ENCODE results near the gene TMEM121.

The TMEM121 gene

GRCh38 chr14:105527826-105528585 is 1.6 kb downstream of the TMEM121 start:
- H3K4me3 ChIP-seq (ENCODE audit: low read depth, low read length), result no peak overlapping the region

- no peak overlapping the region for H3K4me3 ChIP-seq (ENCODE audit: low read depth, low read length)
Measured at GRCh38 chr14:105528586-105529318, 2.4 kb downstream of the TMEM121 start.

GRCh38 chr14:105529319-105529568 is 2.9 kb downstream of the TMEM121 start:
- no peak overlapping the region for H3K4me3 ChIP-seq (ENCODE audit: low read depth, low read length)

GRCh38 chr14:105529569-105530284 is 3.3 kb downstream of the TMEM121 start:
- H3K4me3 ChIP-seq (ENCODE audit: low read depth, low read length), result no peak overlapping the region

- no peak overlapping the region for H3K4me3 ChIP-seq (ENCODE audit: low read depth, low read length)
Measured at GRCh38 chr14:105530285-105531087, 4.1 kb downstream of the TMEM121 start.

GRCh38 chr14:105531088-105531893 is 4.9 kb downstream of the TMEM121 start:
- H3K4me3 ChIP-seq (ENCODE audit: low read depth, low read length), result no peak overlapping the region

- H3K4me3 ChIP-seq (ENCODE audit: low read depth, low read length), result no peak overlapping the region
Measured at GRCh38 chr14:105531894-105532623, 5.7 kb downstream of the TMEM121 start.

GRCh38 chr14:105532735-105533141 is 6.4 kb downstream of the TMEM121 start:
- no peak overlapping the region for H3K4me3 ChIP-seq (ENCODE audit: low read depth, low read length)

GRCh38 chr14:105533391-105533790 is 7.0 kb downstream of the TMEM121 start:
- H3K4me3 ChIP-seq (ENCODE audit: low read depth, low read length), result no peak overlapping the region

- H3K4me3 ChIP-seq (ENCODE audit: low read depth, low read length), result no peak overlapping the region
Measured at GRCh38 chr14:105533811-105534498, 7.6 kb downstream of the TMEM121 start.

GRCh38 chr14:105534586-105534985 is 8.2 kb downstream of the TMEM121 start:
- no peak overlapping the region for H3K4me3 ChIP-seq (ENCODE audit: low read depth, low read length)

- H3K4me3 ChIP-seq (ENCODE audit: low read depth, low read length), result no peak overlapping the region
Measured at GRCh38 chr14:105536051-105536450, 9.7 kb downstream of the TMEM121 start.

GRCh38 chr14:105536691-105537579 is 10.6 kb downstream of the TMEM121 start:
- no peak overlapping the region for H3K4me3 ChIP-seq (ENCODE audit: low read depth, low read length)

GRCh38 chr14:105537580-105538474 is 11.4 kb downstream of the TMEM121 start:
- no peak overlapping the region for H3K4me3 ChIP-seq (ENCODE audit: low read depth, low read length)

- H3K4me3 ChIP-seq (ENCODE audit: low read depth, low read length), result no peak overlapping the region
Measured at GRCh38 chr14:105538481-105539049, 12.2 kb downstream of the TMEM121 start.

- H3K4me3 ChIP-seq (ENCODE audit: low read depth, low read length), result no peak overlapping the region
Measured at GRCh38 chr14:105540811-105541210, 14.4 kb downstream of the TMEM121 start.
